Neural crest cell (in vitro differentiated cells): ENCODE results near the gene DTWD2. TPM values are rescaled to one million over a fixed set of nuclear protein-coding genes. Genes with fewer than 3 reads are reported as not detected.
"Not testable (repeated sequence)": the region's sequence is repeated elsewhere in the genome, so short reads cannot be mapped to it uniquely, and the experiment has no call there.

ENCODE experiments used
- DNase-seq: peaks from one replicate; pipeline ENCODE4 v3.0.0; 2021; ENCODE audit warnings: low read depth, mixed read lengths, low spot score
- H3K27ac Mint-ChIP-seq: one replicate; pipeline ENCODE4 v1.8.0; 2021; ENCODE audit warnings: mild to moderate bottlenecking, mixed read lengths; ENCODE audit not compliant: unreplicated experiment
- H3K27me3 Mint-ChIP-seq: 2 replicates; pipeline ENCODE4 v1.8.0; 2021; ENCODE audit warnings: low read depth, mild to moderate bottlenecking, mixed read lengths
- H3K36me3 Mint-ChIP-seq: 2 replicates; pipeline ENCODE4 v1.8.0; 2021; ENCODE audit warnings: low read depth, mild to moderate bottlenecking, mixed read lengths
- H3K4me1 Mint-ChIP-seq: 2 replicates; pipeline ENCODE4 v1.8.0; 2021; ENCODE audit warnings: mixed read lengths
- H3K4me3 Mint-ChIP-seq: one replicate; pipeline ENCODE4 v1.8.0; 2021; ENCODE audit warnings: mild to moderate bottlenecking, mixed read lengths
- H3K9me3 Mint-ChIP-seq: 2 replicates; pipeline ENCODE4 v1.8.0; 2021; ENCODE audit warnings: mixed read lengths
- total RNA-seq: library from RNA; stranded (reverse); gene quantifications from 2 replicates; pipeline ENCODE4 v1.2.1, GENCODE V29; 2021
- TF ChIP-seq, protein P1 (sequence below): fragments of 200-600 bp; sonication (generic); conservative IDR thresholded peaks from 2 replicates; pipeline ENCODE4 v1.5.0; 2021; ENCODE audit warnings: antibody characterized with exemption, mild to moderate bottlenecking

DTWD2 gene
- total RNA-seq, 1 donor from 2014 or later = 4.6 TPM

DNA sequence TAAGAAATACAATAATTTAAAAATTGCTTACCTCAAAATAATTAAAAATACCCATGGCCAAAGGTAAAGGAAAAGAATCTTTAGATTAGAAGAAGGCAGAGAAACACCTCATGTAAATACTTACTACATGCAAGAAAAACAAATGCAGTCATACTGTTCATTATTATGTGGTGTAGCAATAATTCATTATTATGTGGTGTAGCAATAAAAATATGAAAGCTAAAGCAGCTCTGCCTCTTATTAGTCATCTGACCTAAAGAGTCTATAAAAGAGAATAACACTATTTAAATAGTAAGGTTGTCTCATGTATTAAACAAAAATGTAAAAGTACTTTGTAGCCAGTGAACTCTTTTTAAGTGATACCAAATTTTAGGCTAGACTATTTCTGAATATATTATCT lies 6.6 kb downstream of the DTWD2 start:
- Mint-ChIP-seq H3K27ac (no peak overlapping the region), H3K9me3 (peaks cover 9% of the 10 kb centered on the region), H3K27me3 (no peaks in the 10 kb centered on the region), H3K4me3 (no peak overlapping the region), H3K4me1 (no peaks in the 10 kb centered on the region), H3K36me3 (peaks cover 18% of the 10 kb centered on the region)
- DNase-seq = no peak
- TF ChIP-seq, protein P1, sequence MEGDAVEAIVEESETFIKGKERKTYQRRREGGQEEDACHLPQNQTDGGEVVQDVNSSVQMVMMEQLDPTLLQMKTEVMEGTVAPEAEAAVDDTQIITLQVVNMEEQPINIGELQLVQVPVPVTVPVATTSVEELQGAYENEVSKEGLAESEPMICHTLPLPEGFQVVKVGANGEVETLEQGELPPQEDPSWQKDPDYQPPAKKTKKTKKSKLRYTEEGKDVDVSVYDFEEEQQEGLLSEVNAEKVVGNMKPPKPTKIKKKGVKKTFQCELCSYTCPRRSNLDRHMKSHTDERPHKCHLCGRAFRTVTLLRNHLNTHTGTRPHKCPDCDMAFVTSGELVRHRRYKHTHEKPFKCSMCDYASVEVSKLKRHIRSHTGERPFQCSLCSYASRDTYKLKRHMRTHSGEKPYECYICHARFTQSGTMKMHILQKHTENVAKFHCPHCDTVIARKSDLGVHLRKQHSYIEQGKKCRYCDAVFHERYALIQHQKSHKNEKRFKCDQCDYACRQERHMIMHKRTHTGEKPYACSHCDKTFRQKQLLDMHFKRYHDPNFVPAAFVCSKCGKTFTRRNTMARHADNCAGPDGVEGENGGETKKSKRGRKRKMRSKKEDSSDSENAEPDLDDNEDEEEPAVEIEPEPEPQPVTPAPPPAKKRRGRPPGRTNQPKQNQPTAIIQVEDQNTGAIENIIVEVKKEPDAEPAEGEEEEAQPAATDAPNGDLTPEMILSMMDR = no peak

DNA sequence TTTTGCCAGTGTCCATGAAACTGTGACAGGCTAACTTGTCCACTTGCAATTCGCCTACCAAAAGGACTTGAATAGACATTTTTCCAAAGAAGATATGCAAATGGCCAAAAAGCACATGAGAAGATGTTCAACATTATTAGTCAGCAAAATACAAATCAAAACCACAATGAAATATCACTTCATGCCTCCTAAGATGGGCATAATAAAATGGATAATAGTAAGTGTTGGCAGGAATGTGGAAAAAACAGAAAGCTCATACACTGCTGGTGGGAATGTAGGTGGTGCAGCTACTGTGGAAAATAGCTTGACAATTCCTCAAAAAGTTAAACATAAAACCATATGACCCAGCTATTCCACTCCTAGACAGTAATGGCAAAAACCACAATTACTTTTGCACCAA lies 7.9 kb downstream of the DTWD2 start:
- Mint-ChIP-seq H3K27ac (no peak overlapping the region), H3K27me3 (no peaks in the 10 kb centered on the region), H3K4me1 (no peaks in the 10 kb centered on the region), H3K36me3 (peaks cover 30% of the 10 kb centered on the region), H3K4me3 (no peak overlapping the region), H3K9me3 (peaks cover 19% of the 10 kb centered on the region)
- TF ChIP-seq, protein P1 = no peak
- no peak for DNase-seq

DNA sequence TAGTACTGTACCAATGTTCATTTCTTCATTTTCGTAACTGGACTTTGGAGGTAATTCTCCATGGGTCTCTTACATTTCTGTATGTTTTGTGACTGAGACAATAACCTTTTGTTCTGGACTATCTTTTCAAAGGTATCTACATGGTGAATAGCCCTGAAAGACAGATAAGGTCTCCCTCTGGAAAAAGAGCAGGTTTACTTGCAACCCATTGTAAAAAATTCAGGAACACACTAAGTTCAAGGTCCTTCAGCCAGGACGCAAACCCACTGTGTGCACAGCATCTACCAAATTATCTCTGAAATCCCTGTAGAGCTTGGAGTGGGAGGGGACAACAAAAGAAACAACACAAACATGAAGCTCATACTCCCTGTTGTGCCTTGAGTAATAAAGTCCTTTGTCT lies 8.3 kb downstream of the DTWD2 start:
- TF ChIP-seq, protein P1 = no peak
- H3K27ac Mint-ChIP-seq = no peak overlapping the region
- H3K4me1 Mint-ChIP-seq = no peaks in the 10 kb centered on the region
- H3K36me3 Mint-ChIP-seq = peaks cover 33% of the 10 kb centered on the region
- DNase-seq = no peak
- peaks cover 22% of the 10 kb centered on the region for H3K9me3 Mint-ChIP-seq
- no peak overlapping the region for H3K4me3 Mint-ChIP-seq
- no peaks in the 10 kb centered on the region for H3K27me3 Mint-ChIP-seq

DNA sequence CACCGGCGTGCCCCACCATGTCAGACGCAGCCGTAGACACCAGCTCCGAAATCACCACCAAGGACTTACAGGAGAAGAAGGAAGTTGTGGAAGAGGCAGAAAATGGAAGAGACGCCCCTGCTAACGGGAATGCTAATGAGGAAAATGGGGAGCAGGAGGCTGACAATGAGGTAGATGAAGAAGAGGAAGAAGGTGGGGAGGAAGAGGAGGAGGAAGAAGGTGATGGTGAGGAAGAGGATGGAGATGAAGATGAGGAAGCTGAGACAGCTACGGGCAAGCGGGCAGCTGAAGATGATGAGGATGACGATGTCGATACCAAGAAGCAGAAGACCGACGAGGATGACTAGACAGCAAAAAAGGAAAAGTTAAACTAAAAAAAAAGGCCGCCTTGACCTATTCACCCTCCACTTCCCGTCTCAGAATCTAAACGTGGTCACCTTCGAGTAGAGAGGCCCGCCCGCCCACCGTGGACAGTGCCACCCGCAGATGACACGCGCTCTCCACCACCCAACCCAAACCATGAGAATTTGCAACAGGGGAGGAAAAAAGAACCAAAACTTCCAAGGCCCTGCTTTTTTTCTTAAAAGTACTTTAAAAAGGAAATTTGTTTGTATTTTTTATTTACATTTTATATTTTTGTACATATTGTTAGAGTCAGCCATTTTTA lies 14.4 kb downstream of the DTWD2 start:
- Mint-ChIP-seq H3K9me3 (peaks cover 32% of the 10 kb centered on the region), H3K36me3 (peaks cover 46% of the 10 kb centered on the region)
- H3K4me3 Mint-ChIP-seq, DNase-seq, H3K27ac Mint-ChIP-seq, H3K27me3 Mint-ChIP-seq, H3K4me1 Mint-ChIP-seq: not testable (repeated sequence)

DNA sequence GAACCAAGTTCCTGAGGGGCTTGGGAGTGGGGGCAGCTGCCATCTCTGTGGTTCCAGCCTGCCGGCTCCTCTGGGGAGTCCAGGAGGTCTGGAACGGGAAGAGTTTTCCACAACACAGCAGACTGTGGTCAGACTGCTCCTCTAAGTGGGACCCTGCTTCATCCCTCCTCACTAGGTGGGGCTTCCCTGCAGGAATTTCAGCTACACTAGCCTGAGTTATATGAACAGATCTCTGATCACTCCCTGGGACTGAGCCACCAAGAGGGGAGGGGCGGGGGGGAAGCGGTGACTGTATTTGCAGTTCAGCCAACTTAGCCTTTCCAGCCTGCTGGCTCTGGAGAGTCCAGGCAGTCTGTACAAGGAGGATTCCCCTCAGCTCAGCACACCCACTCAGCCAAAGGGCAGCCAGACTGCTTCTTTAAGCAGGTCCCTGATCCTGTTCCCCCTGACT lies 19.4 kb downstream of the DTWD2 start:
- no peak for DNase-seq
- no peaks in the 10 kb centered on the region for H3K27me3 Mint-ChIP-seq
- H3K4me1 Mint-ChIP-seq = no peaks in the 10 kb centered on the region
- H3K36me3 Mint-ChIP-seq = peaks cover 18% of the 10 kb centered on the region
- no peak overlapping the region for H3K27ac Mint-ChIP-seq
- H3K4me3 Mint-ChIP-seq = no peak overlapping the region
- TF ChIP-seq, protein P1 = no peak
- H3K9me3 Mint-ChIP-seq = peaks cover 14% of the 10 kb centered on the region

DNA sequence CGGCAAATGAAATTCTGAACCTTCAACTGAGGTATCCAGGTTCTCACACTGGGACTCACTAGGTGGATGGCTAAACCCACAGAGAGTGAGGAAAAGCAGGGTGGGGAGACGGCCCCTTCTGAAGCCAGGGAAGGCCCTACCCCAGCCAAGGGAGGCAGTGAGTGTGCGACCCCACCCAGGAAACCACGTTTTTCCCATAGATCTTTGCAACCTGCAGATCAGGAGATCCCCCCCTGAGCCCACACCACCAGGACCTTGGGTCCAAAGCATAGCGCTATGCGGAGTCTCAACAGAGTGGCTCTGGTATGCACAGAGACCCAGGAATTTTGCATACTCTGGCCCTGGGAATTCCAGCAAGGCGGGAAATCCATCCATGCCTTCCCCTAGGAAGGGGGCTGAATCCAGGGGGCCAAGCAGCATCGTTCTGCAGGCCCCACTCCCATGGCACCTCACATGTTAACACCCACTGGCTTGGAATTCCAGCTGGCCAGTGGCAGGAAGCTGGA lies 19.9 kb downstream of the DTWD2 start:
- peaks cover 14% of the 10 kb centered on the region for H3K9me3 Mint-ChIP-seq
- no peaks in the 10 kb centered on the region for H3K27me3 Mint-ChIP-seq
- TF ChIP-seq, protein P1 = no peak
- H3K27ac Mint-ChIP-seq = no peak overlapping the region
- no peak overlapping the region for H3K4me3 Mint-ChIP-seq
- peaks cover 15% of the 10 kb centered on the region for H3K36me3 Mint-ChIP-seq
- DNase-seq = no peak
- H3K4me1 Mint-ChIP-seq = no peaks in the 10 kb centered on the region
